Measurements from ENCODE around the gene GSE1. TPM values are rescaled to one million over a fixed set of nuclear protein-coding genes. Genes with fewer than 3 reads are reported as not detected.

The GSE1 gene
- total RNA-seq, 1 donor from 2014 or later = 87.2 TPM

- peak overlapping the region; percentile 92 for H3K27ac ChIP-seq
- H3K4me3 ChIP-seq = peak overlapping the region; percentile 73
- no peaks in the 10 kb centered on the region for H3K36me3 ChIP-seq
- no peak for ATAC-seq
- no peak for DNase-seq
- H3K9me3 ChIP-seq = no peaks in the 10 kb centered on the region
- intact Hi-C loops (cut with DNase I) = no loop called here
- no peak for TF ChIP-seq CTCF (IDR thresholded peaks at IDR 0.05)
- H3K4me1 ChIP-seq = peaks cover 67% of the 10 kb centered on the region
- no peaks in the 10 kb centered on the region for H3K27me3 ChIP-seq
Measured at GRCh38 chr16:85611194-85611443, 2.0 kb upstream of the GSE1 start.

GRCh38 chr16:85611444-85612190 is 1.5 kb upstream of the GSE1 start:
- no peak for TF ChIP-seq CTCF (IDR thresholded peaks at IDR 0.05)
- Histone ChIP-seq H3K27ac (peak overlapping the region; percentile 92), H3K27me3 (no peaks in the 10 kb centered on the region), H3K4me3 (peak overlapping the region; percentile 73), H3K9me3 (no peaks in the 10 kb centered on the region), H3K4me1 (peaks cover 67% of the 10 kb centered on the region), H3K36me3 (no peaks in the 10 kb centered on the region)
- intact Hi-C loops (cut with DNase I) = no loop called here
- ATAC-seq = peak; percentile 53
- peak; percentile 94 for DNase-seq

GRCh38 chr16:85612191-85612800 is 826 bp upstream of the GSE1 start:
- peak; percentile 95 for DNase-seq
- intact Hi-C loops (cut with DNase I) = no loop called here
- Histone ChIP-seq H3K4me3 (peak overlapping the region; percentile 73), H3K27me3 (no peaks in the 10 kb centered on the region), H3K36me3 (no peaks in the 10 kb centered on the region), H3K9me3 (no peaks in the 10 kb centered on the region), H3K4me1 (peaks cover 67% of the 10 kb centered on the region), H3K27ac (peak overlapping the region; percentile 92)
- ATAC-seq = peak; percentile 52
- no peak for TF ChIP-seq CTCF (IDR thresholded peaks at IDR 0.05)

GRCh38 chr16:85613604-85614337 is 649 bp downstream of the GSE1 start:
- H3K27me3 ChIP-seq = no peaks in the 10 kb centered on the region
- peaks cover 61% of the 10 kb centered on the region for H3K4me1 ChIP-seq
- peak overlapping the region; percentile 73 for H3K4me3 ChIP-seq
- intact Hi-C loops (cut with DNase I) = no loop called here
- ATAC-seq = no peak
- peak overlapping the region; percentile 92 for H3K27ac ChIP-seq
- DNase-seq = peak; percentile 83
- no peaks in the 10 kb centered on the region for H3K9me3 ChIP-seq
- H3K36me3 ChIP-seq = no peaks in the 10 kb centered on the region
- TF ChIP-seq CTCF (IDR thresholded peaks at IDR 0.05) = no peak

- H3K27me3 ChIP-seq = no peaks in the 10 kb centered on the region
- peaks cover 61% of the 10 kb centered on the region for H3K4me1 ChIP-seq
- no peaks in the 10 kb centered on the region for H3K9me3 ChIP-seq
- H3K36me3 ChIP-seq = no peaks in the 10 kb centered on the region
- peak overlapping the region; percentile 92 for H3K27ac ChIP-seq
- TF ChIP-seq CTCF (IDR thresholded peaks at IDR 0.05) = no peak
- no peak for ATAC-seq
- DNase-seq = no peak
- peak overlapping the region; percentile 73 for H3K4me3 ChIP-seq
- intact Hi-C loops (cut with DNase I) = no loop called here
Measured at GRCh38 chr16:85614338-85615013, 1.4 kb downstream of the GSE1 start.

All from upper lobe of right lung (tissue), 1 donor.